CD4-positive, alpha-beta T cell (primary cell): ENCODE results near the gene CXCL6. TPM values are rescaled to one million over a fixed set of nuclear protein-coding genes. Genes with fewer than 3 reads are reported as not detected.

ENCODE experiments used
- ATAC-seq: fragments of 200-7000 bp; cut with Tn5 transposase; one replicate; pipeline ENCODE4 v1.10.0; 2022; ENCODE audit warnings: mild to moderate bottlenecking; ENCODE audit not compliant: poor library complexity
- CTCF ChIA-PET: fragments of 350-600 bp; sonication (Branson Sonifier 250); formaldehyde crosslinking; loops from one replicate; lab custom pipeline; 2021; ENCODE audit warnings: antibody characterized with exemption, inconsistent platforms; lab: Charles Lee
- POLR2A ChIA-PET: fragments of 350-600 bp; sonication (Branson Sonifier 250); formaldehyde crosslinking; loops from one replicate; lab custom pipeline; 2021; ENCODE audit warnings: antibody characterized with exemption, inconsistent platforms; lab: Charles Lee
- DNase-seq, 14 experiments: peaks; one replicate each; pipeline ENCODE4 v3.0.0-alpha.2; 2013 to 2020; ENCODE audit warnings: mixed read lengths in 2 of 14
- H3K27ac ChIP-seq, 2 donors: one replicate each; pipeline versions ENCODE4 v1.5.1 to v1.7.0; 2013; ENCODE audit warnings: low read length in 2 of 2, low read depth in 1 of 2, mild to moderate bottlenecking in 1 of 2
- H3K27me3 ChIP-seq, 2 experiments: 1 replicate in 1 of 2; 2 replicates in 1 of 2; pipeline versions ENCODE4 v1.6.1 to v1.7.0; 2013; ENCODE audit warnings: low read length in 2 of 2, control low read depth in 1 of 2, mild to moderate bottlenecking in 1 of 2, moderate library complexity in 1 of 2; ENCODE audit not compliant: insufficient read depth in 2 of 2, control insufficient read depth in 1 of 2
- H3K36me3 ChIP-seq: one replicate; pipeline ENCODE4 v1.6.1; 2013; ENCODE audit warnings: low read length, control low read depth; ENCODE audit not compliant: insufficient read depth
- H3K4me1 ChIP-seq: one replicate; pipeline ENCODE4 v1.6.1; 2013; ENCODE audit warnings: low read length, control low read depth; ENCODE audit not compliant: insufficient read depth
- H3K4me3 ChIP-seq: one replicate; pipeline ENCODE4 v1.5.1; 2013; ENCODE audit warnings: mild to moderate bottlenecking, low read length, moderate library complexity
- H3K9me3 ChIP-seq, 2 experiments: 1 replicate in 1 of 2; 2 replicates in 1 of 2; pipeline versions ENCODE4 v1.6.1 to v1.7.0; 2013; ENCODE audit warnings: low read length in 2 of 2, mild to moderate bottlenecking in 2 of 2, control low read depth in 1 of 2, moderate library complexity in 1 of 2; ENCODE audit not compliant: control insufficient read depth in 1 of 2, insufficient read depth in 1 of 2
- H3K27ac Mint-ChIP-seq: one replicate; pipeline ENCODE4 v1.8.0; 2020; ENCODE audit warnings: mixed read lengths
- H3K27me3 Mint-ChIP-seq: one replicate; pipeline ENCODE4 v1.8.0; 2021; ENCODE audit warnings: mixed read lengths
- H3K36me3 Mint-ChIP-seq: one replicate; pipeline ENCODE4 v1.8.0; 2021; ENCODE audit warnings: low read depth, mixed read lengths
- H3K4me1 Mint-ChIP-seq: one replicate; pipeline ENCODE4 v1.8.0; 2021; ENCODE audit warnings: low read depth, mixed read lengths
- H3K4me3 Mint-ChIP-seq: one replicate; pipeline ENCODE4 v1.8.0; 2020; ENCODE audit warnings: mild to moderate bottlenecking, mixed read lengths
- H3K9me3 Mint-ChIP-seq: one replicate; pipeline ENCODE4 v1.8.0; 2020; ENCODE audit warnings: mixed read lengths
- CTCF ChIP-seq: fragments of 200-600 bp; IDR thresholded peaks from one replicate; pipeline ENCODE4 v1.8.0; 2022; ENCODE audit warnings: antibody characterized with exemption, mild to moderate bottlenecking
- intact Hi-C, 2 experiments: fragments of 100-400 bp; cut with DNase I in 1 of 2; cut with micrococcal nuclease in 1 of 2; formaldehyde crosslinking; loops; one replicate each; pipeline versions ENCODE4 v1.15.1 to v1.9.0; 2023 to 2025; cut with DNase I, micrococcal nuclease
- total RNA-seq, 174 experiments: library from RNA in 2 of 174; stranded (reverse) in 2 of 174; gene quantifications; one replicate each; pipeline ENCODE4 v1.2.3 and lab custom pipeline; 2021 to 2026

Gene CXCL6
- total RNA-seq, 2 experiments from 2014 or later = not detected

- Histone ChIP-seq H3K9me3 (peaks cover 0 to 13% of the 10 kb centered on the region in 2 experiments), H3K4me3 (no peak overlapping the region), H3K27me3 (peaks cover 3 to 7% of the 10 kb centered on the region in 2 experiments), H3K36me3 (no peaks in the 10 kb centered on the region), H3K4me1 (no peaks in the 10 kb centered on the region), H3K27ac (no peak overlapping the region)
- ChIA-PET CTCF (no interaction called here), POLR2A (no interaction called here)
- H3K9me3 Mint-ChIP-seq = no peaks in the 10 kb centered on the region
- H3K27ac Mint-ChIP-seq = no peak overlapping the region
- intact Hi-C loops = no loop called here
- H3K27me3 Mint-ChIP-seq = peaks cover 29% of the 10 kb centered on the region
- ATAC-seq = no peak
- no peak for TF ChIP-seq CTCF
- no peaks in the 10 kb centered on the region for H3K4me1 Mint-ChIP-seq
- H3K4me3 Mint-ChIP-seq = no peak overlapping the region
- DNase-seq = no peak
- no peaks in the 10 kb centered on the region for H3K36me3 Mint-ChIP-seq
Observed at GRCh38 chr4:73866246-73866645, 29.8 kb downstream of the CXCL6 start.

- no peak for DNase-seq
- no peak for ATAC-seq
- H3K4me3 Mint-ChIP-seq = no peak overlapping the region
- ChIA-PET CTCF (no interaction called here), POLR2A (no interaction called here)
- Histone ChIP-seq H3K4me3 (no peak overlapping the region), H3K27ac (no peak overlapping the region), H3K36me3 (no peaks in the 10 kb centered on the region), H3K4me1 (no peaks in the 10 kb centered on the region), H3K9me3 (peaks cover 0 to 13% of the 10 kb centered on the region in 2 experiments), H3K27me3 (peaks cover 3 to 7% of the 10 kb centered on the region in 2 experiments)
- H3K27me3 Mint-ChIP-seq = peaks cover 29% of the 10 kb centered on the region
- H3K27ac Mint-ChIP-seq = no peak overlapping the region
- intact Hi-C loops = no loop called here
- no peaks in the 10 kb centered on the region for H3K36me3 Mint-ChIP-seq
- no peaks in the 10 kb centered on the region for H3K4me1 Mint-ChIP-seq
- TF ChIP-seq CTCF = no peak
- no peaks in the 10 kb centered on the region for H3K9me3 Mint-ChIP-seq
Observed at GRCh38 chr4:73867783-73868182, 31.3 kb downstream of the CXCL6 start.

GRCh38 chr4:73868206-73869129 is 32.0 kb downstream of the CXCL6 start:
- H3K27ac Mint-ChIP-seq = no peak overlapping the region
- TF ChIP-seq CTCF = no peak
- no peak for DNase-seq
- no peak overlapping the region for H3K4me3 Mint-ChIP-seq
- H3K36me3 Mint-ChIP-seq = no peaks in the 10 kb centered on the region
- no peaks in the 10 kb centered on the region for H3K4me1 ChIP-seq
- H3K27ac ChIP-seq = no peak overlapping the region
- peaks cover 3 to 7% of the 10 kb centered on the region in 2 experiments for H3K27me3 ChIP-seq
- no peaks in the 10 kb centered on the region for H3K4me1 Mint-ChIP-seq
- H3K36me3 ChIP-seq = no peaks in the 10 kb centered on the region
- ATAC-seq = no peak
- H3K9me3 Mint-ChIP-seq = no peaks in the 10 kb centered on the region
- ChIA-PET CTCF (no interaction called here), POLR2A (no interaction called here)
- peak overlapping the region; percentile 14 for H3K4me3 ChIP-seq
- intact Hi-C loops = no loop called here
- H3K27me3 Mint-ChIP-seq = peaks cover 29% of the 10 kb centered on the region
- H3K9me3 ChIP-seq = peaks cover 0 to 13% of the 10 kb centered on the region in 2 experiments
